Small intestine (tissue), 7 donors: Measurements from ENCODE around the gene CYP1A2. TPM values are rescaled to one million over a fixed set of nuclear protein-coding genes. Genes with fewer than 3 reads are reported as not detected.

Source experiments
- DNase-seq, 2 donors: peaks; one replicate each; pipeline versions ENCODE4 v3.0.0 to v3.0.0-alpha.2; 2013
- FAIRE-seq: peaks from 2 replicates; lab custom pipeline; 2012; peaks lifted over from hg19 to GRCh38; lab: Jason Lieb, UNC
- H3K27ac ChIP-seq, 3 donors: one replicate each; pipeline ENCODE4 v1.5.1; 2013; ENCODE audit warnings: low read length in 2 of 3, mild to moderate bottlenecking in 2 of 3, control low read depth in 1 of 3, inconsistent platforms in 1 of 3, low read depth in 1 of 3, moderate library complexity in 1 of 3
- H3K27me3 ChIP-seq, 3 donors: one replicate each; pipeline ENCODE4 v1.6.1; 2013; ENCODE audit warnings: low read length in 3 of 3, inconsistent platforms in 1 of 3; ENCODE audit not compliant: control insufficient read depth in 3 of 3, insufficient read depth in 3 of 3
- H3K36me3 ChIP-seq, 3 donors: one replicate each; pipeline ENCODE4 v1.6.1; 2013; ENCODE audit warnings: low read length in 3 of 3, inconsistent platforms in 1 of 3, low read depth in 1 of 3, mild to moderate bottlenecking in 1 of 3, moderate library complexity in 1 of 3; ENCODE audit not compliant: control insufficient read depth in 3 of 3, insufficient read depth in 2 of 3
- H3K4me1 ChIP-seq, 3 donors: one replicate each; pipeline ENCODE4 v1.6.1; 2013; ENCODE audit warnings: low read length in 2 of 3, inconsistent platforms in 1 of 3, low read depth in 1 of 3, mild to moderate bottlenecking in 1 of 3, moderate library complexity in 1 of 3; ENCODE audit not compliant: control insufficient read depth in 3 of 3, insufficient read depth in 2 of 3
- H3K4me3 ChIP-seq, 3 donors: one replicate each; pipeline ENCODE4 v1.5.1; 2013; ENCODE audit warnings: low read length in 3 of 3, control low read depth in 1 of 3, inconsistent platforms in 1 of 3, low read depth in 1 of 3, mild to moderate bottlenecking in 1 of 3, moderate library complexity in 1 of 3
- H3K9me3 ChIP-seq, 2 donors: one replicate each; pipeline ENCODE4 v1.6.1; 2013; ENCODE audit warnings: low read depth in 1 of 2, low read length in 1 of 2; ENCODE audit not compliant: control insufficient read depth in 2 of 2, insufficient read depth in 1 of 2
- WGBS, 3 donors: extraction: QIAGEN DNeasy Blood & Tissue Kit; methylation state at CpG; one replicate each; pipeline ENCODE4 v1.1.7; 2013; 5-methylcytosine and 5-hydroxymethylcytosine counted together
- polyA plus RNA-seq, 4 donors: library from polyadenylated mRNA; stranded (reverse) in 3 of 4; unstranded in 1 of 4; fragments of 200-250 nt in 3 of 4; fragments of 120-200 nt in 1 of 4; gene quantifications; one replicate each; pipeline versions ENCODE4 v1.2.1 to v1.2.3, GENCODE V29; 2013
- donor health status: healthy with polysubstance abuse.
- donor health status: control.
- donor health status: control.
- donor health status: Bipolar disorder and iron deficiency.
- donor health status: healthy.

CYP1A2 gene
- polyA plus RNA-seq, 4 donors, result not detected

GRCh38 chr15:74804935-74805334, 56.3 kb downstream of the CYP1A2 start:
- DNase-seq (no peak), FAIRE-seq (no peak)
- Histone ChIP-seq H3K27ac (no peak overlapping the region), H3K36me3 (peaks cover 4 to 53% (median 10%) of the 10 kb centered on the region in 3 donors), H3K4me3 (no peak overlapping the region), H3K4me1 (peaks cover 2 to 9% (median 7%) of the 10 kb centered on the region in 3 donors), H3K27me3 (no peaks in the 10 kb centered on the region), H3K9me3 (no peaks in the 10 kb centered on the region)
- WGBS, 3 donors, result 68 to 84% (median 80%) methylated on average over 6 of the region's 6 CpGs

Other genes with a start within 250 kb of the CYP1A2 start
- 10 to 100 TPM in 1 of 4 donors, 1 to 10 TPM in 3; 4.0 to 11.3 (median 5.4) TPM for gene ARID3B, start 207.6 kb upstream of the CYP1A2 start, polyA plus RNA-seq
- 10 to 100 TPM; 47.8 to 84.5 (median 67.0) TPM for gene CLK3, start 133.0 kb upstream of the CYP1A2 start, polyA plus RNA-seq
- gene EDC3, start 52.8 kb upstream of the CYP1A2 start, polyA plus RNA-seq, result 10 to 100 TPM; 13.5 to 29.2 (median 21.2) TPM
- 10 to 100 TPM in 1 of 4 donors, under 1 TPM in 2, not detected in 1; 0.04 to 13.2 (median 0.66) TPM for gene CYP1A1, start 23.3 kb upstream of the CYP1A2 start, polyA plus RNA-seq
- gene CSK, start 33.2 kb downstream of the CYP1A2 start, polyA plus RNA-seq, result 10 to 100 TPM; 39.4 to 76.8 (median 53.2) TPM
- under 1 TPM in 1 of 4 donors, not detected in 3; 0.46 TPM for gene LMAN1L, start 64.0 kb downstream of the CYP1A2 start, polyA plus RNA-seq
- 1 to 10 TPM in 1 of 4 donors, not detected in 3; 1.1 TPM for gene CPLX3, start 77.8 kb downstream of the CYP1A2 start, polyA plus RNA-seq
- gene ULK3, start 94.3 kb downstream of the CYP1A2 start, polyA plus RNA-seq, result 100 to 1,000 TPM in 1 of 4 donors, 10 to 100 TPM in 3; 38.2 to 111 (median 81.1) TPM
- 100 to 1,000 TPM in 1 of 4 donors, 10 to 100 TPM in 3; 52.3 to 128 (median 75.7) TPM for gene SCAMP2, start 124.5 kb downstream of the CYP1A2 start, polyA plus RNA-seq
- 10 to 100 TPM; 41.1 to 88.3 (median 69.1) TPM for gene MPI, start 141.2 kb downstream of the CYP1A2 start, polyA plus RNA-seq
- gene FAM219B, start 158.0 kb downstream of the CYP1A2 start, polyA plus RNA-seq, result 10 to 100 TPM; 12.7 to 41.3 (median 21.6) TPM
- 100 to 1,000 TPM; 231 to 931 (median 808) TPM for gene COX5A, start 189.2 kb downstream of the CYP1A2 start, polyA plus RNA-seq
- gene RPP25, start 207.9 kb downstream of the CYP1A2 start, polyA plus RNA-seq, result 10 to 100 TPM in 3 of 4 donors, 1 to 10 TPM in 1; 5.5 to 22.2 (median 14.9) TPM
- 10 to 100 TPM; 22.8 to 78.1 (median 56.8) TPM for gene SCAMP5, start 246.7 kb downstream of the CYP1A2 start, polyA plus RNA-seq